ENCODE data around the gene ABLIM3. TPM values are rescaled to one million over a fixed set of nuclear protein-coding genes. Genes with fewer than 3 reads are reported as not detected.

The ABLIM3 gene
- total RNA-seq, 2 experiments from 2014 or later, result not detected

GRCh38 chr5:149210968-149211490 is 69.7 kb downstream of the ABLIM3 start:
- H3K27ac Mint-ChIP-seq, result no peak overlapping the region
- intact Hi-C loops (cut with micrococcal nuclease), result no loop called here
- no peaks in the 10 kb centered on the region for H3K9me3 Mint-ChIP-seq
- no peak for ATAC-seq
- ChIA-PET POLR2A (no interaction called here), CTCF (no interaction called here)
- TF ChIP-seq CTCF (IDR thresholded peaks at IDR 0.05), result no peak
- H3K4me1 Mint-ChIP-seq (ENCODE audit: low read depth), result no peaks in the 10 kb centered on the region
- H3K36me3 Mint-ChIP-seq (ENCODE audit: low read depth), result no peaks in the 10 kb centered on the region
- H3K4me3 Mint-ChIP-seq, result no peak overlapping the region
- peak; percentile 10 for DNase-seq
- no peaks in the 10 kb centered on the region for H3K27me3 Mint-ChIP-seq

- Mint-ChIP-seq H3K4me1 (ENCODE audit: low read depth) (no peaks in the 10 kb centered on the region), H3K4me3 (no peak overlapping the region), H3K9me3 (no peaks in the 10 kb centered on the region), H3K36me3 (ENCODE audit: low read depth) (no peaks in the 10 kb centered on the region), H3K27ac (no peak overlapping the region), H3K27me3 (no peaks in the 10 kb centered on the region)
- intact Hi-C loops (cut with micrococcal nuclease), result no loop called here
- DNase-seq (no peak), ATAC-seq (no peak)
- no peak for TF ChIP-seq CTCF (IDR thresholded peaks at IDR 0.05)
- ChIA-PET CTCF (no interaction called here), POLR2A (no interaction called here)
These were observed 70.3 kb downstream of the ABLIM3 start for GRCh38 chr5:149211566-149211965.

- Mint-ChIP-seq H3K9me3 (no peaks in the 10 kb centered on the region), H3K27ac (no peak overlapping the region), H3K36me3 (ENCODE audit: low read depth) (no peaks in the 10 kb centered on the region), H3K4me3 (no peak overlapping the region), H3K4me1 (ENCODE audit: low read depth) (no peaks in the 10 kb centered on the region), H3K27me3 (no peaks in the 10 kb centered on the region)
- intact Hi-C loops (cut with micrococcal nuclease), result no loop called here
- ChIA-PET POLR2A (no interaction called here), CTCF (interaction anchor here (1.5 kb wide), 1 partner anchor 71 kb away, joined by 3 read pairs; the partner anchor contains the start of gene ABLIM3)
- ATAC-seq (no peak), DNase-seq (no peak)
- TF ChIP-seq CTCF (IDR thresholded peaks at IDR 0.05), result no peak
These were observed 71.1 kb downstream of the ABLIM3 start for GRCh38 chr5:149212198-149212951.

GRCh38 chr5:149213264-149213880 is 72.1 kb downstream of the ABLIM3 start:
- DNase-seq, result no peak
- H3K36me3 Mint-ChIP-seq (ENCODE audit: low read depth), result no peaks in the 10 kb centered on the region

More at GRCh38 chr5:149213264-149213880, 72.1 kb downstream of the ABLIM3 start:
- CTCF ChIA-PET, result interaction anchor here (0.7 to 1.5 kb wide), 2 partner anchors 13 to 72 kb away, joined by 3 read pairs; partner anchors contain the start of gene ABLIM3
- Mint-ChIP-seq H3K4me1 (ENCODE audit: low read depth) (no peaks in the 10 kb centered on the region), H3K9me3 (no peaks in the 10 kb centered on the region), H3K27ac (no peak overlapping the region), H3K27me3 (no peaks in the 10 kb centered on the region), H3K4me3 (no peak overlapping the region)
- no peak for TF ChIP-seq CTCF (IDR thresholded peaks at IDR 0.05)
- intact Hi-C loops (cut with micrococcal nuclease), result no loop called here
- POLR2A ChIA-PET, result no interaction called here
- ATAC-seq, result no peak
